Measurements from ENCODE around the gene RDH5.

RDH5 gene

DNA sequence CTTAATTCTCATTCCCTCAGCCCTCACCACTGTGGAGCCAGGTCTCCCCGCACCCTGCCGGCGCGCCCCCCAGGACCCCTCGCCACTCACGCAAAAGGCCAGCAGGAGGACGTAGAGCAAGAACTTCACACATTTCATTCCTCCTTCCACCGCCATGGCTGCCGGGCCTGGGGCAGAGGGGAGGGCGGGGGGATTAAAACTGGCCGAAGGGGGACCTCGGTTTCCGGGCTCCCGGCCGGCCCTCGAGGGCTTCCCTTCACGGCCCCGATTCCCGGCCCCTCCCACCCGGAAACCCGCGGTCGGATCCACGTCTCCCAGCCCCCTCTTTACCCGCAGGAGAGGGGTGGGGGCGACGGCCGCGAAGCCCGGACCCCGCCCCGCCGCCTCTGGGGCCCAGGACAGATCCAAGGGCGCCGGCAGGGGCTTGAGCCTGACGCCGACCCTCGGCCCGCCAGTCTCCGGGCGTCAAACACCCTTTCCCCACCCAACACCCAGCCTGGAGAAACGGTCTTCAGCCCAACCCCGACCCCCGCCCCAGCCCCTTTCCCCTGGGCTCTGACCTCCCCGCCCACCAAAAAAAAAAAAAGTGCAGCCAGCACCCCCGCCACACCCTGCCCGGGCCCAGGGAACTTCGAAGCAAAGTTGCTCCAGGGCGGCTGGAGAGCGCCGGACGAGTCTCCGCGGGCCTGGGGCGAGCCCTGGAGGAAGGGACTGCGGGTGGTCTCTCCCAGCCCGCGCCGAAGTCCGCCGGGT is 8.2 kb downstream of the RDH5 start:
- no peak for DNase-seq (ENCODE audit: low read depth in 2 of 2)

DNA sequence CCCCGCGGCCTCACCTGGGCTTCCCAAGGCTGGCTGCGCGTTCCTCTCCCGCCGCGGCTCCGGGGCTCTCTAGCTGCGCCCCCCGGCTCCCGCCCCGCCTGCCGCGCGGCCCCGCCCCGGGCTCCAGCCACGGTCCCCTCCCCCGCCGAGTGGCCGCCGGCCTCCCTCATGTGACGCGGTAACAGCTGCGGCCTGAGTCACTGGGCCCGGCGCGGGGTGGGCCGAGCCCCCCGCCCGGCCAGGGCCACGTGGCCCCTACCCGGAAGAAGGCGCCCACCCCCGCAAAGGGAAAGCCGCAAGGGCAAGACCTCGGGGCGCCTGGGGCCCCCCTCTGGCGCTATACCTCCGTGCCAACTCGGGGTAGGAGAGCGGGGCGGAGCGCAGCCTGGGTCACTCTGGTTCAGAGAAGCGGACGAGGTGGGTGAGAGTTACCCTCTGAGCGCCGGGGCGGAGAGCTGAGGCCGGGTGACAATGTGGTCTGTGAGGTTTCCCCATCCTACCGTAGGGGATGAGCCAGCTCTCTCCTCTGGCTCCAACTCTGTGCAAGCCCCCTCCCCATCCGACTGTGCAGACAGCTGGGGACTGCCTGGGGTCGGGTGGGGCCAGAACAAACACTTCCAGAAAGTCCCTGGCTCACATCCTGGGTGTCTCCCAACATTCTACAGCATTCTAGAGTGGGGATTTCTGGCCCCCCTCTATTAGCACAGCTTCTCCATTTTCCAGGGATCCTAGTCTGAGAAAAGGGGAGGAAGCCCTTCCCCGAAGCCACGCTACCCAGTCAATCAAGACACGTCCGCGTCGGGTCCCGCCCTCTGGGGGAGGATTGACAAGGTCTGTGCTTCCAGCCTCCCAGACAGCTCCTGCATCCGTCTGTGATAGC is 9.0 kb downstream of the RDH5 start, which contains the start of gene CD63:
Gene CD63, minus strand, starts transcription at position 71 of the 880 bp plus-strand sequence. CDS start 668 bp downstream, outside the sequence.
- DNase-seq (ENCODE audit: low read depth in 2 of 2), result peak; percentile 51 to 74

DNA sequence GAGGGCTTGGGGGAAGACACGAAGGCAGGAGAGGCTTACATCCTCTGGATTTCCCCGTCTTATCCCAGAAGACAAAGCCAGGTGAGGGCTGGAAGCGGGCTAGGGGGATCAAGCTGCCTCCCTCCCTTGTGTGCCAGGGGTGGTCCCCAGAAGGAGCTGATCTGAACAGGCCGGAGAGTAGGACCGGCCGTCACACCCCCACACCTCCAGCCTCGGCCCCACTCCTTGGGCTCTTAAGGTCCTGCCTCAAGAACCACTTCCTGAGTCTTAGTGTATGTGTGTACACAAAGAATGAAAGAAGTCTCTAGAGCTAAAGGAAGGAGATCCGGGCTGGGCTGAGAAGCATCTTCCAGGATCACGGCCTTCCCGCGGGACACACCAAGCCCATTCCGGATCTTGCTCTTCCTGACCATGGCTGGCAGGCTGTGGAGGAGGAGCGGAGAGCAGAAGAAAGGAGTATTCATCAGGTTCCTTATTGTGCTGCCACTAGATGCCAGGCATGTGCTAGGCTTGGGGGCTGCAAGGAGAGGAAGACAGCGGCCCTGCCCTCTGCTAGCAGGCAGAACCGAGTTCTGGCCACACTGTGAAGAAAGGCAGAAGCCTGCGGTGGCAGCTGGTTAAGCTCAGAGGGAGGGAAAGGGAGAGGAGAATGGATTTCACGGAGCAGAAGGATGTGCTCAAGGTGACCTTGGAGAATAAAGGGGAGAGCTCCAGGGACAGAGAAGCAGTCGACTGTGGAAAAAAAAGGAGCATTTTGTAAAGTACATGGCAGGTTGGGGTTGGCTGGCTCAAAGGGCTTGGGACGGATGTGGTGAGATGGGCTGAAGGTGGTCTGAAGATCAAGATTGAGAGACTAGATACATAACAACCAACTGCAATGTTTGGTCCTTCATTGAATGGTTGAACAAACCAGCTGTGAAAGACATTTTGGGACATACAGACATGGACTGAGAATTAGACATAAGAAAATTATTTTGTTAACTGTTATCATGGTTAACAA is 9.9 kb downstream of the RDH5 start:
- DNase-seq (ENCODE audit: low read depth in 2 of 2), result no peak

DNA sequence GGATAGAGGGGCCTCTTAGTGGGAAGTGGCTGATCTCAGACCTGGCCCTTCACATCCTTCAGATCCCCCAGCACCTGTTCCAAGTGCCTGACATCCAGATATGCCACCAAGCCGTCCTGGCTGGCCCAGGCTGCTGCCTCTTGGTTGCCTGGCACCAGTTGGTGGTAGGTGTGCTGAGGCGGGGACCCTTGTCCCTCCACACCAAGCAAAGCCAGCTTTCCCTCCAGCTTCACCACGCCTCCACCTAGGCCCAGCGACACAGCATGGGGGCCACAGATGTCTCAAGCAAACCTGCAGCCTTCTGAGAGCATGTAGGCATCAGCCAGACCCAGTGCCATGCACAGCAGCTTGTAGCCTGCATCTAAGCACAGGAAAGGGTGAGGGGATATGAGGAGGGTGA is 12.1 kb downstream of the RDH5 start:
- DNase-seq (ENCODE audit: low read depth in 2 of 2), result no peak

DNA sequence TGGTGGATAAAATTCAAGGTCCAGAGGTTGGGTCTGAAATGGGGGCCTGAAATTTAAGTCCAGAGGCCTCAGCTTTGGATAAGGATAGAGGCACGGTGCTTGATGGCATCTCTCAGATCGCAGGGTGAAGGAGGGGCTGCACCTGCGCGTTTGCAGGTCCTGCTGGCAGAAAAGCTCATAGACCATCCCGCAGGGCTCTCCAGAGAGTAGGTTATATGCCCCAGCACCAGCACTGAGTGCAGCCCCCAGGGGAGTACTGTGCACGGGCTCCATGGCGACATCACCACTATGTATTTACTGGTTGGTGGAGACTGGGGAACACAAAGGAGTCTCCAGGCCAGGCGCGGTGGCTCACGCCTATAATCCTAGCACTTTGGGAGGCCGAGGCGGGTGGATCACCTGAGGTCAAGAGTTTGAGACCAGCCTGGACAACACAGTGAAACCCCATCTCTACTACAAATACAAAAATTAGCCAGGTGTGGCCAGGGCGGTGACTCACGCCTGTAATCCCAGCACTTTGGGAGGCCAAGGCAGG is 12.9 kb downstream of the RDH5 start:
- DNase-seq (ENCODE audit: low read depth in 2 of 2), result no peak

GRCh38 chr12:55733858-55734257 is 13.7 kb downstream of the RDH5 start:
- no peak for DNase-seq (ENCODE audit: low read depth in 2 of 2)

DNA sequence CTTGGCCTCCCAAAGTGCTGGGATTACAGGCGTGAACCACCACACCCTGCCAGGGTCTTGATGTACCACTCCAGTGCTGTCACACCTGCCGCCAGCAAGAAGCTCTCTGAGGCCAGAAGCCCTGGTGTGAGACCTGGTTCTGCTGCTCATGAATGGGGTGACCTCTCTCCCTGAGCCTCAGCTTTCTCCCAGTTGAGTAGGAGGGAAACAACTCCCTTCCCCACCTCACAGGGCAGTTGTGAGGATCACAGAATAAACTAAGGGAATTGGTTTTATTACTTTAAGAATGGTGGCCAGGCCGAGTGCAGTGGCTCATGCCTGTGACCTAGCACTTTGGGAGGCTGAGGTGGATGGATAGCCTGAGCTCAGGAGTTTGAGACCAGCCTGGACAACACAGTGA is 14.4 kb downstream of the RDH5 start:
- no peak for DNase-seq (ENCODE audit: low read depth in 2 of 2)

- no peak for DNase-seq (ENCODE audit: low read depth in 2 of 2)
These were observed 15.9 kb downstream of the RDH5 start for GRCh38 chr12:55736076-55736475.

GRCh38 chr12:55736780-55737580 is 16.8 kb downstream of the RDH5 start:
- peak in 1 of 2 experiments; percentile 57 for DNase-seq (ENCODE audit: low read depth in 2 of 2)

DNA sequence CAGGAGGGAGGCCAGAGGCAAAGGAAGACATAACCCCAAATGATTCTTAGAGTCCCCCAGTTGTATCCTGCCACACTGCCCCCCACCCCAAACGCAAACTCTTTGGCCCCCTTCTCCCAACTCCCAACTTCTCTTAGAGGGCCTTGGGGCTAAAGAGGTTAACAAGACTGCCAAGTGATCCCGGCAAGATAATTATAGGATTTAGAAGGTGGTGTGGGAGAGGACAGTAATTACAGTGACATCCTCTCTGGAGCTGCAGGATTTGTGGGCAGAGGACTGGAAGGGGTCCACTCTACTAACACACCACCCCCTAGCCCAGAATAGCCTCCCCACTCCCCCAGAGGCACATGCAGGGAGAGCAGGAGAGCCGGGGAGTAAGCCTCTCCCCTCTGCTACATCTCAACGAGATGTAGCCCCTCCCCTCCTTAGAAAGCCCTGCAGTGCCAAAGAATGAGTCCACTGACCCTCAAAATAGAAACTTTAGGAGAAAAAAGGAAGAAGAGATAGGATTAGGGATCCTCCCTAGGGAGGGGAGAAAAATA is 17.5 kb downstream of the RDH5 start:
- no peak for DNase-seq (ENCODE audit: low read depth in 2 of 2)

DNA sequence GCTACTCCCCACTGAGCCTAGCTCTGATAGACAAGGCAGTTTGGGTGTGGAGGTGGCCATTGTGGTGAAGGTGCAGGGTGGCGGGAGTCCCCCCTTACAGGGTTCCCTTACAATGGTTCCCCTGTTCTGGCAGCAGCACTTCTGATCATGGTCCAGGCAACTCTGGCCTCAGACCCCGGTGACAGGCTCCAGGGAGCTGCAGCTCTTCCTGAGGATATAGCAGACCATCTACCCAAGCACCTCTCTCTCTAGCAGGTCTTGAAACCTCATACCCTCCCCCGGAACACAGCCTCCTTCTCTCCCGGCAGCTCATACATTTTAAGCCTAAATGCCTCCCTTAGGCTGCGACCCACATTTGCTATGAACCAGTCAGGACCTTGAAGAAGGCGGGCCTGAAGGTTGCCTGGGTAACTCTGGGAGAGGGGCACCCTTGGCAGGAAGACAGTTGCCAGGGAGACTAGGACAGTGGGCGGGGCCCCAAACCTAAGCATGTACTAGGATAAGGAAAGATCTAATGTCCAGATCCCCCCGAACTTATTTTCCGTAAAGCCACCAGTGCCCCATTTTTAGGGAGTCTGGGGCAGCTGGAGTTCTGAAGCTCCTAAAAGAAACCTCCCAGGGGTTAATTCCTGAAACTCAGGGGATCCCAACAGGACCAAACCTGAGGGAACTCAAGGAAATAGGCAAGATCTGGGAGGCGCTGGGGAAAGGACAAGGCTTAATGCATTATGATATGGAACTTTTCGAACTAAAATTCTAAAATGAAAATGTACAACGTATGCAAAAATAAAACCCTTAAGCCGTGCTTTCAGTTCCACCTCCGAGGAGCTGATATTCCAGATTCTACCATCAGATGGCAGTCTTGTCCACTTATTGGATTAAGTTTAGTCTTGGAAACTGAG is 18.2 kb downstream of the RDH5 start:
- peak; percentile 65 to 77 for DNase-seq (ENCODE audit: low read depth in 2 of 2)

- DNase-seq (ENCODE audit: low read depth in 2 of 2), result no peak
These were observed 18.8 kb downstream of the RDH5 start for GRCh38 chr12:55739025-55739378.

DNA sequence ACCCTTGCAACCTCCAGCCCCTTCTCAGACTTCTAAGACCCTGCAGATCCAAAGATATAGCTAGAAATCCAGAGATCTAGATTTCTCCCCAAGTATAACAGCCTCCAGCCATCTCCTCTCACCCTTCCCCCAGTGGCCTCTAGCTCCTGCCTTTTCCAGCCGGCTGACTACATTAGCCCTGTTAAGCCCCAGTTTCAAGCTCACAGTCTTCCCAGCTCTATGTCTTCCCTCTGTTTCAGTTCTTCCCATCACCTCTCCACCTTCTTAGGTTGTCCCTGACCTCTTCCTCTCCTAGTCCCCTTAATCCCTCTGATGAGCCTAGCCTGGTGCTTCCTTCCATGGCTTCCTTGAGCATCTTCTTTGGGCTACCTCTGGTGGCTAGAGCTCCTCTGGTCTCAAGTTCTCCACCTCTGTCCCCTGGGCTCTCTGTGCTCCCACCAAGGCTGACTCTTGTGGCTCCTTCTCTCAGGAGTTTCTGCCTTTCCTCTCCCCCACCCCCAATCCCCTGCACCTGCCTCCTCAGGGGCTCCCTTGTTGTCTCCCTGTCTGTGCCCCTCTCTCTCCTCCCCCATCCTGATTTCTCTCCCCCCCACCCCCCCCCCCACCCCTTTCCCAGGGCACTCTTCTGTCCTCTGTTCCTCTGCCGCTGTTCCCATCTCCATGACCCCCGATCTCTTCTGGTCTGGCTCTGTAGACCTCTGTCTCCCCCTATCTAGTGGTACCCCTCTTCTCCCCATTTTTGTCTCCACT is 21.9 kb downstream of the RDH5 start:
- DNase-seq (ENCODE audit: low read depth in 2 of 2), result no peak

GRCh38 chr12:55742719-55743405 is 22.7 kb downstream of the RDH5 start, which contains the start of gene GDF11:
Gene GDF11 (plus strand): TSS chr12:55743122. CDS start chr12:55743317, 195 bp downstream.
- peak in 1 of 2 experiments; percentile 69 for DNase-seq (ENCODE audit: low read depth in 2 of 2)

- peak in 1 of 2 experiments; percentile 35 for DNase-seq (ENCODE audit: low read depth in 2 of 2)
These were observed 23.5 kb downstream of the RDH5 start for GRCh38 chr12:55743406-55744339.

- DNase-seq (ENCODE audit: low read depth in 2 of 2), result no peak
These were observed 24.3 kb downstream of the RDH5 start for GRCh38 chr12:55744340-55745030.
